Measurements from ENCODE around the gene LCE7A. TPM values are rescaled to one million over a fixed set of nuclear protein-coding genes. Genes with fewer than 3 reads are reported as not detected.

The LCE7A gene
- not detected for total RNA-seq

GRCh38 chr1:152859696-152860095 is at the start of gene LCE7A:
TSS of gene LCE7A (plus strand) at chr1:152859996. CDS start at chr1:152860698, 702 bp downstream.
- DNase-seq = no peak

- no peak for DNase-seq
These were observed 48.7 kb upstream of the LCE7A start for GRCh38 chr1:152811050-152811449.

- no peak for DNase-seq
These were observed 48.1 kb upstream of the LCE7A start, which contains the start of gene LCE1B for GRCh38 chr1:152811671-152812070. TSS of gene LCE1B (plus strand) at chr1:152811971. CDS start at chr1:152812447, 476 bp downstream.

GRCh38 chr1:152817309-152817708 is 42.5 kb upstream of the LCE7A start:
- DNase-seq = no peak

- no peak for DNase-seq
These were observed 36.5 kb upstream of the LCE7A start for GRCh38 chr1:152823294-152823693.

- no peak for DNase-seq
These were observed 34.8 kb upstream of the LCE7A start for GRCh38 chr1:152824964-152825363.

- DNase-seq = no peak
These were observed 32.6 kb upstream of the LCE7A start, which contains the start of gene LCE1A for GRCh38 chr1:152827173-152827572. TSS of gene LCE1A (plus strand) at chr1:152827473. CDS start at chr1:152827473, 0 bp downstream.

GRCh38 chr1:152836870-152837269 is 22.9 kb upstream of the LCE7A start:
- DNase-seq = no peak

GRCh38 chr1:152842556-152842955 is 17.2 kb upstream of the LCE7A start, which contains the start of gene LCE6A:
TSS of gene LCE6A (plus strand) at chr1:152842856. CDS start at chr1:152843521, 665 bp downstream.
- DNase-seq = no peak

GRCh38 chr1:152855661-152856060 is 4.1 kb upstream of the LCE7A start:
- DNase-seq = no peak

GRCh38 chr1:152858062-152858461 is 1.7 kb upstream of the LCE7A start:
- DNase-seq = no peak

GRCh38 chr1:152860129-152860528 is 333 bp downstream of the LCE7A start:
- DNase-seq = no peak

GRCh38 chr1:152861374-152861773 is 1.6 kb downstream of the LCE7A start:
- no peak for DNase-seq

GRCh38 chr1:152864443-152864842 is 4.6 kb downstream of the LCE7A start:
- DNase-seq = no peak

GRCh38 chr1:152866321-152866720 is 6.5 kb downstream of the LCE7A start:
- DNase-seq = no peak

GRCh38 chr1:152869808-152870419 is 10.1 kb downstream of the LCE7A start:
- no peak for DNase-seq

- no peak for DNase-seq
These were observed 11.3 kb downstream of the LCE7A start for GRCh38 chr1:152870831-152871730.

- no peak for DNase-seq
These were observed 11.9 kb downstream of the LCE7A start for GRCh38 chr1:152871731-152872126.

- DNase-seq = no peak
These were observed 13.7 kb downstream of the LCE7A start for GRCh38 chr1:152873495-152873894.

GRCh38 chr1:152876827-152877226 is 17.0 kb downstream of the LCE7A start:
- no peak for DNase-seq

GRCh38 chr1:152878042-152878441 is 18.2 kb downstream of the LCE7A start, which contains the start of gene SMCP:
TSS of gene SMCP (plus strand) at chr1:152878322. CDS start at chr1:152884423, 6,101 bp downstream.
- DNase-seq = no peak

- no peak for DNase-seq
These were observed 19.9 kb downstream of the LCE7A start for GRCh38 chr1:152879559-152880198.

GRCh38 chr1:152880316-152880715 is 20.5 kb downstream of the LCE7A start:
- DNase-seq = no peak

Measured in effector CD4-positive, alpha-beta T cell (primary cell).